HepG2 (cell line): ENCODE results near the gene FOSL2. TPM values are rescaled to one million over a fixed set of nuclear protein-coding genes. Genes with fewer than 3 reads are reported as not detected.
A peak's percentile ranks its signal among the peaks of the same experiment; 100 is the strongest.

Experiments used
- ATAC-seq: fragments of 200-7000 bp; cut with Tn5 transposase; 3 replicates; pipeline ENCODE4 v1.9.1; 2020; ENCODE audit warnings: mild to moderate bottlenecking, moderate library complexity
- BruUV-seq: library from RNA; stranded (reverse); fragments of 400-500 nt; replicated peaks from 2 replicates; lab custom pipeline; 2021; lab: Mats Ljungman, UMichigan
- CTCF ChIA-PET: fragments of 300-600 bp; formaldehyde crosslinking; extraction: SDS; loops from one replicate; lab custom pipeline; 2021; ENCODE audit warnings: low total read pairs, inconsistent platforms, low intra/inter-chr PET ratio; lab: Yijun Ruan, JAX
- POLR2A ChIA-PET: fragments of 350-600 bp; sonication (Branson Sonifier 250); formaldehyde crosslinking; loops from one replicate; lab custom pipeline; 2020; ENCODE audit warnings: antibody characterized with exemption, inconsistent platforms; lab: Yijun Ruan, JAX
- DNase-seq: peaks from one replicate; pipeline ENCODE4 v3.0.0-alpha.2; 2015; ENCODE audit warnings: low spot score
- FAIRE-seq: peaks from 3 replicates; lab custom pipeline; 2011; peaks lifted over from hg19 to GRCh38; lab: Jason Lieb, UNC
- H2AFZ ChIP-seq: one replicate; pipeline ENCODE4 v1.6.1; 2011; ENCODE audit warnings: low read length, inconsistent platforms
- H3K27ac ChIP-seq: fragments of 300-600 bp; 3 replicates; pipeline ENCODE4 v1.8.0; 2011; ENCODE audit warnings: mixed run types, mild to moderate bottlenecking, mixed read lengths, low read length, inconsistent platforms; ENCODE audit not compliant: insufficient read depth; ENCODE audit errors: extremely low read length
- H3K27me3 ChIP-seq, 2 experiments: fragments of 200-600 bp in 1 of 2; 2 replicates in 1 of 2; 3 replicates in 1 of 2; pipeline versions ENCODE4 v1.6.0 to v1.8.0; 2011; ENCODE audit warnings: low read length in 2 of 2, mild to moderate bottlenecking in 2 of 2, moderate library complexity in 2 of 2, inconsistent platforms in 1 of 2; ENCODE audit not compliant: insufficient read depth in 2 of 2, control insufficient read depth in 1 of 2
- H3K36me3 ChIP-seq, 2 experiments: fragments of 200-600 bp in 1 of 2; replicated peaks in 1 of 2; 2 replicates in 1 of 2; 3 replicates in 1 of 2; pipeline versions ENCODE4 v1.5.1 to v1.8.0; 2011; ENCODE audit warnings: low read length in 2 of 2, inconsistent platforms in 1 of 2; ENCODE audit not compliant: insufficient read depth in 2 of 2, control insufficient read depth in 1 of 2
- H3K4me1 ChIP-seq: 2 replicates; pipeline ENCODE4 v1.5.1; 2012; ENCODE audit warnings: low read length, inconsistent platforms; ENCODE audit not compliant: insufficient read depth
- H3K4me2 ChIP-seq: 2 replicates; pipeline ENCODE4 v1.6.0; 2011; ENCODE audit warnings: low read depth, low read length, inconsistent platforms
- H3K4me3 ChIP-seq, 3 experiments: fragments of 200-600 bp in 1 of 3; sonication (generic), shearing (Covaris generic) in 1 of 3; replicated peaks in 1 of 3; 2 replicates each; pipeline ENCODE4 v1.5.1; 2011 to 2016; ENCODE audit warnings: low read length in 3 of 3, inconsistent platforms in 2 of 3, low read depth in 2 of 3, mild to moderate bottlenecking in 2 of 3, control low read depth in 1 of 3, mixed read lengths in 1 of 3; ENCODE audit not compliant: insufficient read depth in 1 of 3
- H3K79me2 ChIP-seq: one replicate; pipeline ENCODE4 v1.6.1; 2011; ENCODE audit warnings: low read length, inconsistent platforms; ENCODE audit not compliant: insufficient read depth
- H3K9ac ChIP-seq: 2 replicates; pipeline ENCODE4 v1.6.0; 2011; ENCODE audit warnings: mild to moderate bottlenecking, low read depth, low read length, inconsistent platforms; ENCODE audit not compliant: insufficient read depth
- H3K9me3 ChIP-seq: 2 replicates; pipeline ENCODE4 v1.5.1; 2012; ENCODE audit warnings: mild to moderate bottlenecking, low read length
- H4K20me1 ChIP-seq: 2 replicates; pipeline ENCODE4 v1.6.0; 2011; ENCODE audit warnings: inconsistent platforms, mild to moderate bottlenecking, low read length, moderate library complexity; ENCODE audit not compliant: insufficient read depth
- ARID2 ChIP-seq: sonication (generic); formaldehyde crosslinking; IDR thresholded peaks from 2 replicates; pipeline ENCODE4 v1.8.1; 2022; ENCODE audit warnings: mild to moderate bottlenecking, missing genetic modification reagents, borderline replicate concordance
- BCLAF1 ChIP-seq: fragments of 450-650 bp; IDR thresholded peaks from 2 replicates; pipeline ENCODE4 v1.6.1; 2017; ENCODE audit warnings: mild to moderate bottlenecking
- KAT7 ChIP-seq: IDR thresholded peaks from 2 replicates; pipeline ENCODE4 v1.6.1; 2018; ENCODE audit warnings: borderline replicate concordance, missing compliant biosample characterization
- ZNF24 ChIP-seq: fragments of 450-650 bp; IDR thresholded peaks from 2 replicates; pipeline ENCODE4 v1.6.1; 2017; ENCODE audit warnings: antibody characterized with exemption, mild to moderate bottlenecking
- ZNF432 ChIP-seq: sonication (generic); formaldehyde crosslinking; IDR thresholded peaks from 2 replicates; pipeline ENCODE4 v1.5.0; 2020; ENCODE audit warnings: missing genetic modification reagents, mild to moderate bottlenecking, borderline replicate concordance
- WGBS: methylation state at CpG from one replicate; pipeline ENCODE4 v1.1.6; 2017; ENCODE audit warnings: low lambda C conversion rate; 5-methylcytosine and 5-hydroxymethylcytosine counted together
- in situ Hi-C: cut with HindIII; loops from 2 replicates; pipeline ENCODE4 v1.10.0; 2017; ENCODE audit warnings: low pct_unique_long_range_greater_than_20kb; ENCODE audit not compliant: extremely low pct_ligation_motif_present
- intact Hi-C: fragments of 100-400 bp; cut with micrococcal nuclease; formaldehyde crosslinking; loops from one replicate; pipeline ENCODE4 v1.10.0; 2022; ENCODE audit not compliant: unreplicated experiment
- polyA plus RNA-seq, 8 experiments: library from polyadenylated mRNA; depleted of rRNA in 3 of 8; stranded (reverse) in 7 of 8; unstranded in 1 of 8; fragments of >200 nt; fragmentation: Illumina TruSeq in 4 of 8; extraction: Trizol in 4 of 8; gene quantifications; 2 replicates each; pipeline versions ENCODE4 v1.2.1 to v1.2.3, GENCODE V29; 2011 to 2016; ENCODE audit warnings: low read depth in 4 of 8, missing spikeins in 1 of 8, mixed read lengths in 1 of 8; ENCODE audit not compliant: insufficient read depth in 1 of 8
- total RNA-seq, 5 experiments: library from RNA; depleted of rRNA; stranded (reverse); fragments of >200 nt; fragmentation: Illumina TruSeq; extraction: Trizol; gene quantifications; 2 replicates each; pipeline ENCODE4 v1.2.3, GENCODE V29; 2016; ENCODE audit warnings: low read depth in 1 of 5

Gene FOSL2
- total and polyA plus RNA-seq, 2 of the 13 experiments (the other 11 are each of a cell fraction or from before 2014, with no cell fraction given): 3.4 to 18.1 TPM

DNA sequence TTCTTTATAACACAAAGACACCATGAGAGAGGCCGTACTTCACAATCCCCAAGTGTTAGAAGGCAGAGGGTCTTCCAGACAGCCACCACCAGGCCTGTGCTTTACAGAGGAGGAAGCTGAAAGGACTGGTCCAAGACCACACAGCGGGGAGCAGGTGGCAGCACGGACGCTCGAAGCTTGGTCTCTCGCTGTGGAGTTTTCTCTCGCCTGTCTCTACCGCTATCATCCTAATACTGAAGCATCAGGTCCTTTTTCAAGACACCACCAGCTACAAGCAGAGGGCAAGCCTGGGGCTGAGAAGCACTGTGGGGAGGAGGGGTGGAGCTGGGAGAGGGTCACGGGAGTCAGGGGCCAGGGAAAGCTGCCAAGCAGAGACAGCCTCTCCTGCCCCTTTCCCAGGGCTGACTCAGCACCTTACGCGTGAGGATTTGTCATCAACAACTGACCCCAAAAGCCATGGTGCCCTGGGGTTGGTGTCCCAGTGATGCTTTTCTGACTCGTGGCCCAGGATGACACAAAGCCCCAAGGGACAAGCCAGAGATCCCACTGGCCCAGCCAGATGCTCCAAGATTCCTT, 31.9 kb upstream of the FOSL2 start (continued):
- no peak for TF ChIP-seq KAT7 (CRISPR knock-in tag)
- TF ChIP-seq ZNF432 (CRISPR knock-in tag): no peak
- TF ChIP-seq BCLAF1: no peak
- TF ChIP-seq, all 625 proteins: peak for 3

- POLR2A ChIA-PET: interaction anchor here (0.6 kb wide), 1 partner anchor 16 kb away, joined by 5 read pairs; no protein-coding TSS in a partner anchor
- peaks cover 3 to 40% of the 10 kb centered on the region in 2 experiments; a peak in 4 of 5 replicates for H3K27me3 ChIP-seq
- DNase-seq (no peak), FAIRE-seq (no peak), ATAC-seq (no peak)
- intact Hi-C loops: no loop called here
- H3K36me3 ChIP-seq: no peaks in the 10 kb centered on the region
- TF ChIP-seq ARID2 (CRISPR knock-in tag) (no peak), ZNF24 (0 out of 2 replicates have a peak, but pooled peaks have one; percentile 35)
- no peaks in the 10 kb centered on the region for H3K79me2 ChIP-seq
- 65% methylated on average over 12 of the region's 12 CpGs for WGBS
- no peak overlapping the region for H3K4me2 ChIP-seq
- H3K9ac ChIP-seq: no peak overlapping the region
- BruUV-seq: no TSS peak
- no peak overlapping the region for H3K27ac ChIP-seq
- H2AFZ ChIP-seq: no peak overlapping the region
- no peaks in the 10 kb centered on the region for H3K9me3 ChIP-seq
- CTCF ChIA-PET: no interaction called here
- in situ Hi-C loops: no loop called here
- H3K4me3 ChIP-seq: no peak overlapping the region
- H3K4me1 ChIP-seq: peaks cover 38% of the 10 kb centered on the region
- no peaks in the 10 kb centered on the region for H4K20me1 ChIP-seq
Observed at GRCh38 chr2:28361991-28362710, 30.5 kb upstream of the FOSL2 start.
